OCI-M2 (cell line): ENCODE results near the gene EPG5.
"Not testable (repeated sequence)": the region's sequence is repeated elsewhere in the genome, so short reads cannot be mapped to it uniquely, and the experiment has no call there.

Experiments
- DNase-seq: peaks from one replicate; lab custom pipeline; 2025; ENCODE audit not compliant: unreplicated experiment; lab: John Stamatoyannopoulos, UW

Gene EPG5

GRCh38 chr18:45817543-45817942, 149.6 kb downstream of the EPG5 start:
- DNase-seq, result no peak

GRCh38 chr18:45814733-45815132, 152.4 kb downstream of the EPG5 start:
- not testable (repeated sequence) for DNase-seq

- not testable (repeated sequence) for DNase-seq
Measured at GRCh38 chr18:45807144-45807543, 160.0 kb downstream of the EPG5 start.

GRCh38 chr18:45806226-45806625, 160.9 kb downstream of the EPG5 start:
- DNase-seq, result no peak

GRCh38 chr18:45805551-45805950, 161.6 kb downstream of the EPG5 start:
- no peak for DNase-seq

GRCh38 chr18:45802814-45803492, 164.2 kb downstream of the EPG5 start:
- no peak for DNase-seq

- no peak for DNase-seq
Measured at GRCh38 chr18:45801416-45802004, 165.6 kb downstream of the EPG5 start.
